ENCODE data around the gene LRRFIP1.
"Not testable (repeated sequence)": the region's sequence is repeated elsewhere in the genome, so short reads cannot be mapped to it uniquely, and the experiment has no call there.

Gene LRRFIP1

GRCh38 chr2:237627441-237628246, at the start of gene LRRFIP1:
LRRFIP1 (plus strand) TSS chr2:237627587; CDS start chr2:237627645, 58 bp downstream.
- DNase-seq = peak in 3 of 10 donors; percentile 27 to 90 (median 82)
- intact Hi-C loops (cut with DNase I) = no loop called here

GRCh38 chr2:237577956-237578870, 49.2 kb upstream of the LRRFIP1 start:
- intact Hi-C loops (cut with DNase I) = no loop called here
- peak in 3 of 10 donors; percentile 35 to 76 (median 52) for DNase-seq

- DNase-seq = peak in 2 of 10 donors; percentile 24 to 58
- intact Hi-C loops (cut with DNase I) = loop anchor here (1.0 kb wide), 1 partner anchor 164 kb away; no protein-coding TSS in a partner anchor
Observed at GRCh38 chr2:237581326-237581725, 46.1 kb upstream of the LRRFIP1 start.

- intact Hi-C loops (cut with DNase I) = loop anchor here (1.0 kb wide), 1 partner anchor 163 kb away; no protein-coding TSS in a partner anchor
- DNase-seq = peak in 7 of 10 donors; percentile 19 to 91 (median 58)
Observed at GRCh38 chr2:237581751-237582746, 45.3 kb upstream of the LRRFIP1 start.

- peak in 3 of 10 donors; percentile 31 to 72 (median 51) for DNase-seq
- intact Hi-C loops (cut with DNase I) = no loop called here
Observed at GRCh38 chr2:237583385-237584295, 43.7 kb upstream of the LRRFIP1 start.

GRCh38 chr2:237585590-237586221, 41.7 kb upstream of the LRRFIP1 start:
- intact Hi-C loops (cut with DNase I) = no loop called here

GRCh38 chr2:237588044-237588696, 39.2 kb upstream of the LRRFIP1 start:
- DNase-seq = peak in 1 of 10 donors; percentile 34
- intact Hi-C loops (cut with DNase I) = no loop called here

More at GRCh38 chr2:237585590-237586221, 41.7 kb upstream of the LRRFIP1 start:
- peak in 1 of 10 donors; percentile 69 for DNase-seq

- peak in 3 of 10 donors; percentile 41 to 56 (median 52) for DNase-seq
- intact Hi-C loops (cut with DNase I) = no loop called here
Observed at GRCh38 chr2:237590272-237591140, 36.9 kb upstream of the LRRFIP1 start, which contains the start of gene RAB17. RAB17 (minus strand) TSS chr2:237590734; CDS start chr2:237586154, 4,580 bp downstream.

GRCh38 chr2:237591141-237591881, 36.1 kb upstream of the LRRFIP1 start:
- intact Hi-C loops (cut with DNase I) = no loop called here
- DNase-seq = peak in 3 of 10 donors; percentile 74 to 81 (median 75)

GRCh38 chr2:237592425-237592980, 34.9 kb upstream of the LRRFIP1 start:
- peak in 2 of 10 donors; percentile 77 to 79 for DNase-seq
- intact Hi-C loops (cut with DNase I) = no loop called here

GRCh38 chr2:237593036-237593435, 34.4 kb upstream of the LRRFIP1 start:
- intact Hi-C loops (cut with DNase I) = no loop called here
- peak in 2 of 10 donors; percentile 34 to 61 for DNase-seq

GRCh38 chr2:237593596-237594320, 33.6 kb upstream of the LRRFIP1 start:
- intact Hi-C loops (cut with DNase I) = no loop called here

GRCh38 chr2:237594514-237594871, 32.9 kb upstream of the LRRFIP1 start:
- intact Hi-C loops (cut with DNase I) = no loop called here
- peak in 3 of 10 donors; percentile 18 to 40 (median 36) for DNase-seq

More at GRCh38 chr2:237593596-237594320, 33.6 kb upstream of the LRRFIP1 start:
- DNase-seq = peak in 2 of 10 donors; percentile 26 to 46

GRCh38 chr2:237595829-237596519, 31.4 kb upstream of the LRRFIP1 start:
- intact Hi-C loops (cut with DNase I) = not testable (repeated sequence)
- peak in 2 of 10 donors; percentile 5 to 34 for DNase-seq

Data from posterior cingulate gyrus (tissue), 11 donors.